Measurements from ENCODE around the gene FAM241B.

Gene FAM241B

DNA sequence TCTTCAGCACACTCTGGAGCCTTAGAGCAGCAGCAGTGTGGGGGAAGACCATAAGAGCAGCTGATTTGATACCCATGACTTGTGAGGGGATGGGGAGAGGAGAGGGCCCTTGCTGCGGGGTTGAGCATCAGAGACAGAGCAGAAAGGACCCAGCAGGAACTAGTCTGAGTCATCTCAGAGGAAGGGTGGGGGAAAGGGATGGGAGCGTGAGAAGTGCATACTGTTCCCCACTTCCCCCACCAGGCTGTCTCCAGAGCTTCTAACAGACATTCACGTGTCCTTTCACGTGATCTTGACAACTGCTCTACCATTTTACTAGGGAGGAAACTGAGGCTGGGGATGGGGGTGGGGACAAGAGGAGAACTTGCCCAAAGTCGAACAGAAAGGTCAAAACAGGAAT is 38.7 kb downstream of the FAM241B start:
- no peak for DNase-seq

DNA sequence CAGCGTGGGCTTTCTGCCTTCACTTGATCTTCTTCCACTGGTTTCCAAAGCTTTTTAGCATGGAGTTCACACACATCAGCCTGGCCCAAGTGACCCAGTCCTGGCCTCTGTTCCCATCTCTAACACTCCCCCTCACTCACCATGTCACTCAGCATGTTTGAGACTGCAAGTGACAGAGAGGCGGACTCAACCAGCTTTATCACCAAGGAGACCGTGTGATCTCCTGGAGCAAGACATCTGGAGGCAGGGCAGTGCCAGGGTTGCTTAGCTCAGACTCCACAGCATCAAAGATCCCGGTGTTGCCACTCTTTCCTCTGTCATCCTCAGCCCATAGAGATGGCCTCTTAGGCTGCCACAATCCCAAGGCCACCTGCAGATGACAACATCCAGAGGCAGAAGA is 39.4 kb downstream of the FAM241B start:
- no peak for DNase-seq

DNA sequence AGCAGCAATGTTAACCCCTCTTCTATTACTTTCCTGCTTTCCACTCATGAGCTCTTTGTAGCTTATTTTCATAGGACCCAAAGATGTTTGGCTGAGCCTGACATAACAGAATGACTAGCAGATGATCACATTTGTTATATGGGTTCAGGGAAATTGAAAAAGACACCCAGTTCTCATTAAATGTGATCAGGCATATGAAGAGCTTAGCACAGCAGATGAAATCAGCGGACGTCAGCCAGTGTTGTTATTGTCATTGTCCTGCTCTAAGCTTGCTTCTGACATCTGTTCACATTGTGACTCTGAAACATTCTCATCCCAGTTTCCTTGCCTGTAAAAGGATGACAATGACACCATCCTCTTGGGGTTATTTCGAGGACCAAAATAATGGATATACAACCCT is 43.5 kb downstream of the FAM241B start:
- no peak for DNase-seq

DNA sequence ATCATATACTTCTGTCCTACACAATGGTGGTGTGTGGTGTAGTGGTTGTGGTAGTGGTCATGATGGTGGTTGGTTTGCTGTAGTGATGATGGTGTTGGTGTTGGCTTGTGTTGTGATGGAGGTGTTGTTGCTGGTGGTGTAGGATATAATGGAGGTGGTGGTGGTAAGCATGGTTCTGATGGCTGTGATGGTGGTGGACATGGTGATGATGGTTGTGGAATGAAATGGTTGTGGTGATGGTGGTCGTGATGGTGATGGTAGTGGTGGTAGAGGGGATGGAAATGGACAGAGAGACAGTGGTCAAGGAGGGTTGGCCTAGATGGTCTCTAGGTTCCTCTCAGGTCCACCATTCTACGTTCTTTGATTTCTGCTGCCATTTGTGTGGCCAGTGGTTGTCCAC is 44.7 kb downstream of the FAM241B start:
- DNase-seq: no peak

DNA sequence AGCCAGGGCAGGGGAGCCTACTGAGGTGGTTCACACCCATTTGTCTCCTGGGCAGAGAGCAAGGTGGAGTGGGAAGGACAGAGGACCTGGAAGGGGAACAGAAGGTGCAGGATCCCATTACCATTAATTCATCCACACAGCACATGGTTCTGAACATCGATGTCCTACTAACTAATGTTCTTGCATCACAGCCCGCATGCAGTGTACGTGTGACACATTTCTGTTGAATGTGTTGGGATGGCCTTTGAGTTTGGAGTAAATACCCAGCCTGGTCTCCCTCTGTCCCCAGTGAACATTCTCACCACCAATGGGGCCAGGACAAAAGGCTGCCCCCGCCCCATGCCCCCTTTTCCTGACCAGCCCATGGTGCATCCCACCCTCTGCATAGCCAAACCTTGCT is 46.3 kb downstream of the FAM241B start:
- no peak for DNase-seq

DNA sequence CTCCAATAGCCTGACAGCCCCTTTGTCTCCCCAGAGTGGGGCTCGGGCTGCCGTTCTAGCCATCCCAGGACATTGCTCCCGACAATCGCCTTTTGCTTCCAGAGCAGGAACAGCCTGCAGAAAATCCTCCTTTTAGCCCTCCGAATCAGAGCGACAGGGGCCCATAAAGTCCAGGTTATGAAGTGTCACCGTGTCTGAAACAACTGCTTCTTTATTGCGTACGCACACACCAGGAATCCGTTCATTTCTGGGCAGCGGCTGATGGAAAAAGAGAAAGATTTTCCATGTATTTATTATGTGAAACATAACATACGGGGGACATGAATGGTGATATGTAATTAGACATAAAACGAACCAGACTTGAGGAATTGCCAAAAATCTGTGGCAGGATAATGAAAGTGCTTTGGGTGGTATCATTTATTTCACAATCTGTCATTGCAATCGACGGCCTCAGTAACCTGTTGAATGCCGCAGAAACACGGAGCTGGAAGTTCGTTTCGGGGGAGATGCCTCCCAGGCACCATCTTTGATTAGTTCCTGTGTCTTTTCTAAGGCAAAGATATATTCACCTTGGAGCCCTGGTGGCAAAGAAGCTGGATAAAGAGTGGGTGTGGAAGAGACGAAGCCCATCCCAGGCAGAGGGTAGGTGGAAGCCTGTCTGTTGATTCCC is 48.1 kb downstream of the FAM241B start:
- no peak for DNase-seq

DNA sequence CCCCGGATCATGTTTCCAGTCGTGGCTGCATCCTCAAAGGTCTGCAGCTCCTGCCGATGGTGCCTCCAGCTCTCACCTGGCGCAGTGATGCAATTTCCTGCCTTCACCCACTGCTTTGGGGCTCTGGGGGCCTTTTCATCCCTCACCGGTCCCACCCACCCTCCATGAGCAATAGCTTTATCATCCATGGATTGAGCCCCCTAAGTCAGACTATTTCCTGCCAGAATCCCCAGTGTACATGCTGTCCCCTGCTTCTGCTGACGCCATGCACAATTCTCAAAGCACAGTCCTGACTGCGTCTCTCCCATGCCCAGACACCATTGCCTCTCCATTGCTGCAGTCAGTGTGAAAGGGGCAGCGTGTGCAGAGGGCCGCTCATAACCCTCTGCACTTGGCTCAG is 49.7 kb downstream of the FAM241B start:
- no peak for DNase-seq

DNA sequence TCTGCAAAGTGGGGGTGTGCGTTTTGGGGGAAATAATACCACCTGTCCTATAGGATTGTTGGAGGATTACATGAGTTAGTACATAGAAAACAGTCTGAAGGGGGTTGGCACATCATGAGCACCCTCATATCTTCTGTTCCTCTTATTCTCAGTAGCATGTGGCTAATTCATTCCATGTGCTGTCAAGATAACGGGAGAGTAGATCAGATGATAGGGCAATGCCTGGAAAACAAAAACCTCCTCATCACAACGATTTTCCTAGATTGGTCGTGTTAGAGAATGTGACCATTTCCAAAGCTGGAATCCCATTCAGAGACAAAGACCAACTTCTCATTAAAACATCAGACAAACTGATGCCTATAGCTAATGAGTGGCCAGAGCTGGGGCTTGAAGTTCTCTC is 50.6 kb downstream of the FAM241B start:
- DNase-seq: no peak

DNA sequence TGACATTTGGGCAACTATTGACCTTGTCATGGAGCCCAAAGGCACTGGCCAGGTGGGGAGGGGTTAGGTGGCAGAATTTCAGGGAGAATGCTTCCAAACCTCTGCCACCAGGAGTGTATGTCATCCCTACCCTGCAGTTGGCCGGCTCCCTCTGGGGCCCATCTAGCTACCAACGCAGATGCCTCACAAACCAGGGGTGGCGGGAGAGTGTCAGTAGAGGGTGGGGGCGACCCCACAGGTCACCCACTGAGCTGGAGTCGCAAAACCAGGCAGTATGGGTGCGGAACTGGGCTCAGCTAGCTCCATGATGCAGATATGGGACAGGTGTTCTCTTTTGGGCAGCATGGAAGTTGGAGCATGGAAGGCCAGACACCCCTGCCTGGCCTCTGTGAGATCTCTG is 51.4 kb downstream of the FAM241B start:
- no peak for DNase-seq

DNA sequence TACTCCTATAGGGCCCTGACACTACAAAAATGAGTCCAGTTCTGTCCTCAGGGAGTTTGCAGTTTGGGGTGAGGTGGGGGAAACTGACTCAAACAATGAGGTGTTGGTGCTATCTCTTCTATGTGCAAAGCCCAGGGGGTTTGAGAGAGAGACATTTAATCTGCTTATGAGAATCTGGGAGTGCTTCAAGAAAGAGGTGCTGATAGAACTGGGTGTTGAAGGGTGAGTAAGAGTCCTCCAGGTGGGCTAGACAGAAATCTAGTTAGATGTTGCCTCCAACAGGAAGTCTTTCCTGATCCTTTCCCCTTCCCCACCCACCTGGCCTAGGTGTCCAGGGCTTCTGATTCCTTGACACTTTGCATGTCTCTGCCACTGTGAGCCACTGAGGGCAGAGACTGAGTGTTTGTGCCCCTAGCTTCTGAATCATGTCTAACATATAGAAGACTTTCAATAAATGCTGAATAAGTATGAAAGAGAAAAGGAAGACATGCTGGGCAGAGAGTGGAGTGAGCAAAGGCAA is 53.0 kb downstream of the FAM241B start:
- DNase-seq: no peak

Measured in T-helper 1 cell (primary cell).